Measurements from ENCODE around the gene CD244.
"Not testable (repeated sequence)": the region's sequence is repeated elsewhere in the genome, so short reads cannot be mapped to it uniquely, and the experiment has no call there.

Gene CD244

GRCh38 chr1:160808289-160808688, 54.4 kb downstream of the CD244 start:
- no peak for DNase-seq

GRCh38 chr1:160807738-160808137, 54.9 kb downstream of the CD244 start:
- no peak for DNase-seq

GRCh38 chr1:160807247-160807646, 55.4 kb downstream of the CD244 start:
- no peak for DNase-seq

GRCh38 chr1:160806784-160807183, 55.9 kb downstream of the CD244 start:
- DNase-seq = no peak

- DNase-seq = no peak
Observed at GRCh38 chr1:160806109-160806665, 56.5 kb downstream of the CD244 start.

- no peak for DNase-seq
Observed at GRCh38 chr1:160801836-160802580, 60.7 kb downstream of the CD244 start.

- no peak for DNase-seq
Observed at GRCh38 chr1:160800645-160801408, 61.9 kb downstream of the CD244 start.

- no peak for DNase-seq
Observed at GRCh38 chr1:160800142-160800541, 62.5 kb downstream of the CD244 start.

- no peak for DNase-seq
Observed at GRCh38 chr1:160799641-160800040, 63.0 kb downstream of the CD244 start.

- DNase-seq = no peak
Observed at GRCh38 chr1:160798439-160798838, 64.2 kb downstream of the CD244 start.

- no peak for DNase-seq
Observed at GRCh38 chr1:160797861-160798273, 64.8 kb downstream of the CD244 start.

GRCh38 chr1:160797271-160797709, 65.4 kb downstream of the CD244 start:
- DNase-seq = no peak

- DNase-seq = no peak
Observed at GRCh38 chr1:160795951-160796383, 66.7 kb downstream of the CD244 start, which contains the start of gene LY9. Gene LY9 (plus strand): TSS chr1:160796174. CDS start chr1:160796188, 14 bp downstream.

GRCh38 chr1:160794376-160794775, 68.3 kb downstream of the CD244 start:
- no peak for DNase-seq

- DNase-seq = no peak
Observed at GRCh38 chr1:160789702-160790611, 72.7 kb downstream of the CD244 start.

GRCh38 chr1:160789051-160789701, 73.5 kb downstream of the CD244 start:
- no peak for DNase-seq

- DNase-seq = not testable (repeated sequence)
Observed at GRCh38 chr1:160782988-160783765, 79.5 kb downstream of the CD244 start.

GRCh38 chr1:160781914-160782689, 80.6 kb downstream of the CD244 start:
- DNase-seq = no peak

- peak; percentile 89 for DNase-seq
Observed at GRCh38 chr1:160781186-160781766, 81.4 kb downstream of the CD244 start.

GRCh38 chr1:160780398-160780755, 82.3 kb downstream of the CD244 start:
- DNase-seq = no peak
